Thyroid gland (tissue), 4 donors: ENCODE measurements around the gene CTDSP2.

Source experiments
- POLR2A ChIP-seq, 2 donors: fragments of 450-650 bp; IDR thresholded peaks; one replicate each; pipeline ENCODE4 v1.6.1; 2017; ENCODE audit warnings: antibody characterized with exemption in 2 of 2, mild to moderate bottlenecking in 2 of 2, moderate library complexity in 1 of 2
- TF ChIP-seq, protein P1 (sequence below), 6 experiments: fragments of 200-600 bp in 3 of 6; fragments of 450-650 bp in 3 of 6; sonication (generic) in 3 of 6; IDR thresholded peaks; one replicate each; pipeline ENCODE4 v1.5.1; 2016 to 2019; ENCODE audit warnings: antibody characterized with exemption in 6 of 6, mild to moderate bottlenecking in 2 of 6, inconsistent platforms in 1 of 6, moderate library complexity in 1 of 6

- TF ChIP-seq, protein P1, sequence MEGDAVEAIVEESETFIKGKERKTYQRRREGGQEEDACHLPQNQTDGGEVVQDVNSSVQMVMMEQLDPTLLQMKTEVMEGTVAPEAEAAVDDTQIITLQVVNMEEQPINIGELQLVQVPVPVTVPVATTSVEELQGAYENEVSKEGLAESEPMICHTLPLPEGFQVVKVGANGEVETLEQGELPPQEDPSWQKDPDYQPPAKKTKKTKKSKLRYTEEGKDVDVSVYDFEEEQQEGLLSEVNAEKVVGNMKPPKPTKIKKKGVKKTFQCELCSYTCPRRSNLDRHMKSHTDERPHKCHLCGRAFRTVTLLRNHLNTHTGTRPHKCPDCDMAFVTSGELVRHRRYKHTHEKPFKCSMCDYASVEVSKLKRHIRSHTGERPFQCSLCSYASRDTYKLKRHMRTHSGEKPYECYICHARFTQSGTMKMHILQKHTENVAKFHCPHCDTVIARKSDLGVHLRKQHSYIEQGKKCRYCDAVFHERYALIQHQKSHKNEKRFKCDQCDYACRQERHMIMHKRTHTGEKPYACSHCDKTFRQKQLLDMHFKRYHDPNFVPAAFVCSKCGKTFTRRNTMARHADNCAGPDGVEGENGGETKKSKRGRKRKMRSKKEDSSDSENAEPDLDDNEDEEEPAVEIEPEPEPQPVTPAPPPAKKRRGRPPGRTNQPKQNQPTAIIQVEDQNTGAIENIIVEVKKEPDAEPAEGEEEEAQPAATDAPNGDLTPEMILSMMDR (IDR thresholded peaks at IDR 0.05): no peak
- no peak for TF ChIP-seq POLR2A (IDR thresholded peaks at IDR 0.05)
Observed at GRCh38 chr12:57771236-57771872, 75.2 kb downstream of the CTDSP2 start.
